ENCODE measurements around the gene RUNX1.

The RUNX1 gene

DNA sequence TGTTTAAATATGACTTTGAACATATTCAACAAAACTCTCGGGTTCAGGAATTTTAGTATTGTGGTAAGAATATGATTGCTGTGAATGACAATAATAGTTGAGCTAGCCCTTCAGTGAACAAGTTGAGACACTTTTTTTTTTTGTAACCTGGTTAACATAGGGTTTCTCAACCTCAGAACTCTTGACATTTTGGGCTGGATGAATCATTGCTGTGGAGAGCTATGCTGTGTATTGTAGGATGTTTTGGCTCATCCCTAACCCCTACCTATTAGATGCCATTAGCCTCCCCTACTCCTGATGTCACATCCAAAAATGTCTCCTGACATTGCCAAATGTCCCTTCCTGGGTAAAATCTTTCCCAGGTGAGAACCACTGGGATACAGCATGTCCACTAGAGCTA, 113.7 kb downstream of the RUNX1 start:
- in situ Hi-C loops (cut with MboI; ENCODE audit: low pct_unique_long_range_greater_than_20kb, low sequenced_read_pairs, unreplicated experiment), result no loop called here
- no peak for DNase-seq (ENCODE audit: low spot score)
- TF ChIP-seq, protein P1, sequence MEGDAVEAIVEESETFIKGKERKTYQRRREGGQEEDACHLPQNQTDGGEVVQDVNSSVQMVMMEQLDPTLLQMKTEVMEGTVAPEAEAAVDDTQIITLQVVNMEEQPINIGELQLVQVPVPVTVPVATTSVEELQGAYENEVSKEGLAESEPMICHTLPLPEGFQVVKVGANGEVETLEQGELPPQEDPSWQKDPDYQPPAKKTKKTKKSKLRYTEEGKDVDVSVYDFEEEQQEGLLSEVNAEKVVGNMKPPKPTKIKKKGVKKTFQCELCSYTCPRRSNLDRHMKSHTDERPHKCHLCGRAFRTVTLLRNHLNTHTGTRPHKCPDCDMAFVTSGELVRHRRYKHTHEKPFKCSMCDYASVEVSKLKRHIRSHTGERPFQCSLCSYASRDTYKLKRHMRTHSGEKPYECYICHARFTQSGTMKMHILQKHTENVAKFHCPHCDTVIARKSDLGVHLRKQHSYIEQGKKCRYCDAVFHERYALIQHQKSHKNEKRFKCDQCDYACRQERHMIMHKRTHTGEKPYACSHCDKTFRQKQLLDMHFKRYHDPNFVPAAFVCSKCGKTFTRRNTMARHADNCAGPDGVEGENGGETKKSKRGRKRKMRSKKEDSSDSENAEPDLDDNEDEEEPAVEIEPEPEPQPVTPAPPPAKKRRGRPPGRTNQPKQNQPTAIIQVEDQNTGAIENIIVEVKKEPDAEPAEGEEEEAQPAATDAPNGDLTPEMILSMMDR (IDR thresholded peaks at IDR 0.05; ENCODE audit: extremely low read depth, insufficient read depth, missing control alignments), result no peak

DNA sequence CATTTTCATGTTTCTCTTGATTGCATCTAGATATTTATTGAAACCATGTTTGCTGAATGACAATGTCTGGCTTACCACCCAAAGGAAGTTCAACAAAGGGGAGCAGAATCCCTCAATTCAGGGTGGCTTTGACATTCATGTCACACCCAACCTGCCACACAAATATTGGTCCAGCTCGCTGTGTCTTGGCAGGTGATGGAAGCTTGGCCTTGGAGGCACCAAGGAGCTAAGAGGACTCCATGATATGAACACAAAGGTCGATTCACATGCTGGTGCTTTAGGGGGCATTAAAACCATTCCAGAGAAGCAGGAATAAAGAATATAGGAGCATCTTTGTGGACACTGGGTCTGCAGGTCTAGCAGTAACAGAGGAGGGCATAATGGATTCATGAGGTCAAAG, 114.8 kb downstream of the RUNX1 start:
- in situ Hi-C loops (cut with MboI; ENCODE audit: low pct_unique_long_range_greater_than_20kb, low sequenced_read_pairs, unreplicated experiment), result no loop called here
- no peak for DNase-seq (ENCODE audit: low spot score)
- TF ChIP-seq, protein P1 (IDR thresholded peaks at IDR 0.05; ENCODE audit: extremely low read depth, insufficient read depth, missing control alignments), result no peak

DNA sequence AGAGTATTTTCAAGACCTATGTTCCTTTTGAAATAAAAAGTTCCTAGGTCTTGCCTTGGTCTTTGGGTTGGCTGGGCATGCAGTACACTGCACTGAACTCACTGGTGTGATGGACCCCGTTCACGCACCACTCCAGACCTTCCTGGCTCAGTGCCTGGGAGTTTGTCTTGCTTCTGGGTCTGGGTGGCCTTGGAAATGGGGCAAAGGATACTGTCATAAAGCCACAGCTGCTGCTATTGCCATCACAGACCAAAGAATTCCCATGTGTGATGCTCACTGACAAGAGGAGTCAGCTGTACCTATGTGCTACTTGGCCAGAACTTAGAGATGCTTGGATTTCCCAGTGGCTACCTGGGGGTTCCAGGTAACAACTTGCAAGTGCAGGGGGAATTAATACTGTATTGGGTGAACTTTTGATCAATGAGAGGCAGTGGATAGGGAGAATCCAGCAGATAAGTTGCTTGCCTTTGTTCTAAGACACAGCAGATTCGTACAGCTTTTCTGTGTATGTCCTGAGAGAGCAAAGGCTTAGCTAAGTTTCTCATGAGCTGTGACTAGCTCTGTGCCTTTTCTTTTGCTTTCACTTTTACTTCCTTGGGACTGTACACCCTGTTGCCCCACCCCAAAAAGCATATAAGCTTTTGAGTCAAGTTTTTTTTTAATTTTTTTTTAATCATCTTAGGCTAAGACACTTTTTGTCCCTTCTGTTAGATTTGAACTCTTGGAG, 115.3 kb downstream of the RUNX1 start:
- DNase-seq (ENCODE audit: low spot score), result no peak
- in situ Hi-C loops (cut with MboI; ENCODE audit: low pct_unique_long_range_greater_than_20kb, low sequenced_read_pairs, unreplicated experiment), result no loop called here

DNA sequence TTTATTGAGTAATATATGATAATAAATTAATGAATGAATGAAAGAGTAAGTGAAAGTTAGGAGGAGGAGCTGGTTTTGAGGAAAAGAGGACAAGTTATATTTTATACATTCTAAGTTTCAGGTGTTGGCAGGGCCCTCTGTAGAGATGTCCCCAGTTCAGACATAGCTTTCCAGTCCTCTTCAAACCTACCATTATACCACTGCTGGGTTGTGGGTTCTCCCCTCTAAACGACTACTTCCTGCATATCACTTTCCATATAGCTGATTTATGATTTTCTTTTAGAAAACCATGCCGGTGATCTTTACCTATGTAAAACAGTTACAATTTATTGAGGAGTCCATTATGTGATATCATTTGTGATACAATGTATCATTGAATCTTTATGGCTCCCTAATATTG, 116.9 kb downstream of the RUNX1 start:
- TF ChIP-seq, protein P1 (IDR thresholded peaks at IDR 0.05; ENCODE audit: extremely low read depth, insufficient read depth, missing control alignments), result no peak
- DNase-seq (ENCODE audit: low spot score), result no peak
- in situ Hi-C loops (cut with MboI; ENCODE audit: low pct_unique_long_range_greater_than_20kb, low sequenced_read_pairs, unreplicated experiment), result no loop called here

More for the DNA sequence above, 115.3 kb downstream of the RUNX1 start:
- TF ChIP-seq, protein P1 (IDR thresholded peaks at IDR 0.05; ENCODE audit: extremely low read depth, insufficient read depth, missing control alignments), result no peak

DNA sequence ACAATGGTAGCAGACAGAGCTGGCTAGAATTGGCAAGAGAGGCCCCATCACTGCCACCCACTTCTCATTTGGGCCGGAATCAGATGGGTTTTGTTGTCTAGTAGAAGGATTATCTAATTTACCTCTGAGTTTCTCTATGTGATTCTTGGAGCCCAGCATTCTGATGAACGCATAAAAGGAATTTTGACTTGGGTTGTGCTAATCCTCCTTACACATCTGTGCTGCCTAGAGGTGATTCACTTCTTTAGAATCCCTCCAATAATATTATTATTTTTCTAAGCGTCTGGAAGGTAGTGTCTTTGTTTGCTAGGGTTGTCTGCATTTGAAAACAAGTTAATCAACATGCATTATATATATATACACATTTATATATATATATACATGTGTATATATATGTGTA, 118.1 kb downstream of the RUNX1 start:
- DNase-seq (ENCODE audit: low spot score), result no peak
- TF ChIP-seq, protein P1 (IDR thresholded peaks at IDR 0.05; ENCODE audit: extremely low read depth, insufficient read depth, missing control alignments), result no peak
- in situ Hi-C loops (cut with MboI; ENCODE audit: low pct_unique_long_range_greater_than_20kb, low sequenced_read_pairs, unreplicated experiment), result no loop called here

DNA sequence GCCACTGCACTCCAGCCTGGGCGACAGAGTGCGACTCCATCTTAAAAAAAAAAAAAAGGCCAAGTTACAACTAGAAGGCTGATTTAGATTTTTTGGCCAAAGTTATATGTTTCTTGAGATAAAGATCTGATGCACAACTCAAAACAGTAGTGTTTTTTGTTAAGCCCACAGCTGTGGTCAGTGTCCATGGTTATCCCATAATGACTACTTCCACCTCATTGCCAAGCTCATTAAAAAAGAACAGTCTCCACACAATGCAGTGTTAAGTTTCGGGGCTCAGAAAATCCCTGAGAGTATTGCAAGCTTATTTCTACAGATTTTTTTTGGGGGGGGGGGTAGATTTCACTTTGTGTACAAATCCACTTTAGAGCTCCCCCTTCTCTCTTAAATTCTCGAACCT, 120.5 kb downstream of the RUNX1 start:
- TF ChIP-seq, protein P1 (IDR thresholded peaks at IDR 0.05; ENCODE audit: extremely low read depth, insufficient read depth, missing control alignments), result no peak
- in situ Hi-C loops (cut with MboI; ENCODE audit: low pct_unique_long_range_greater_than_20kb, low sequenced_read_pairs, unreplicated experiment), result no loop called here
- no peak for DNase-seq (ENCODE audit: low spot score)
